ENCODE measurements around the gene PKHD1.

The PKHD1 gene

DNA sequence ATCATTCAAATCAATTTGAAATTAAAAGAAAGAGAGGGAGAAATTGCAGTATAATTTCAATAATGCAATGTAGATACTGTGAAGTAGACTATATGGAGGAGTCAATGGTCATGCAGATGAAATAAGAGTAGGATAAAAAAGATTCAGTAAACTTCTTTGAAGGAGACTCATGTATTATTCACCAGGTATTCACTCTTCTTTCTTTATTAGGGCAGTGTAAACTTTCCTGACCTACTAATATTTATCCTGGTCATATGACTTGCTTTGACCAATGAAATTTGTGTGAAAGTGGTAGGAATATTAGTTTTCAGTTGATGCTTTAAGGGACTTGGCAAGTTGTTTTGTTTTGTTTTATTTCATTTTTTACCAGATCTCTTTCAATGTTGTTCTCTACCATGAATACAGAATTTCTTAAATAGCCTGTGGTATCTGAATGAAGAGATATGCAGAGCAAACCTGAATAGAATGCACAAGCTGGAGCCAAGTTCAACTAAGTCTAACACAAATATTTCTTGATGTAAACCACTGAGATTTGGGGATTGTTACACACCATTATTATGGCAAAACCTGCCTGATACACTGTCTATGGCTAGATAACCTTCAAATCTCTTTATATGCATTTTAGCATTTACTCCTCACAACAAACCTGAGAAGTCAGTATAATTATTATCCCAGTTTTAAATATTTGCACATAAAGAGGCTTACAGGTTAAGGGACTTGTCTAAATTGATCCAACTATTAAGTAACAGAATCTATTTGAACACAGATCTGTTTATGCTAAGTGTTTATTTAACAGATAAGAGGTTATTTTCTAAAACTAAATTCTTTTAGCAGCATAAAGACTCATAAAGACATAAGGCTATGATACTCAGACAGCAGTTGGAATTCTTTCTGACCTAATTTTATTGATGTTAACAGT, 311.2 kb downstream of the PKHD1 start:
- H3K9me3 Mint-ChIP-seq: no peaks in the 10 kb centered on the region
- H3K27ac Mint-ChIP-seq: no peak overlapping the region
- H3K27me3 Mint-ChIP-seq: no peaks in the 10 kb centered on the region
- H3K36me3 Mint-ChIP-seq (ENCODE audit: low read depth): no peaks in the 10 kb centered on the region
- H3K4me3 Mint-ChIP-seq: no peak overlapping the region
- H3K4me1 Mint-ChIP-seq (ENCODE audit: low read depth): no peaks in the 10 kb centered on the region

DNA sequence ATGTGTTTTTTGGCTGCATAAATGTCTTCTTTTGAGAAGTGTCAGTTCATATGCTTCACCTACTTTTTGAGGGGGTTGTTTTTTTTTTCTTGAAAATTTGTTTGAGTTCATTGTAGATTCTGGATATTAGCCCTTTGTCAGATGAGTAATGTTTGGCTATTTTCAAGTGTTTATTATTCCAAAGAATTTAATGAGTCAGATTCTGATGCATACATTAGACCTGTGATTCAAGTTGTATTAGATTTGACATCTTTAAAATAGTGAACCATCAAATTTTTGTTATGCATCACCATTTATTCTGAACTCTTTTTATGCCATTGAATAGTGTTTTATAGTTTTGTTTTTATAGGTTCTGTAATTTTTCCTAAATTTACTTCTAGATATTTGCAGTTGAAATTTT, 319.3 kb downstream of the PKHD1 start:
- no peaks in the 10 kb centered on the region for H3K36me3 Mint-ChIP-seq (ENCODE audit: low read depth)
- H3K4me3 Mint-ChIP-seq: no peak overlapping the region
- H3K27me3 Mint-ChIP-seq: no peaks in the 10 kb centered on the region
- H3K4me1 Mint-ChIP-seq (ENCODE audit: low read depth): no peaks in the 10 kb centered on the region
- peaks cover 11% of the 10 kb centered on the region for H3K9me3 Mint-ChIP-seq
- no peak overlapping the region for H3K27ac Mint-ChIP-seq

DNA sequence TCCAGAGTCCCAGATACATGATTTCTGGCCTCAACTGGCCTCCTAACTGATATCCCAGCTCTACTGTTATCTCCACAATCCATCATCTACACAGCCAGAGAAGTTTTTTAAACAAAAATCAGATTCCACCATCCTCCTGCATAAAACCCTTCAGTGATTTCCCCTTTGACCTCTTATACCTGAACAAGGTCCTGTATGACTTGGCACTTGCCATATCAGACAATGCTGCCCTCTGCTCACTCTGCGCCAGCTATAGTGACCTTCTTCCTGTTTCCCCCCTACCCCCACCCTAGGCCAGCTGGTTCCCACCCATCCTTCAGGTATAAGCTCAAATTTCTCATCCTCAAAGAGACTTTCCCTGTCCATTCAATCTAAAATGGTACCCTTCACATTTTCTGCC, 322.2 kb downstream of the PKHD1 start:
- Mint-ChIP-seq H3K27me3 (no peaks in the 10 kb centered on the region), H3K36me3 (ENCODE audit: low read depth) (no peaks in the 10 kb centered on the region), H3K4me1 (ENCODE audit: low read depth) (no peaks in the 10 kb centered on the region), H3K4me3 (no peak overlapping the region), H3K9me3 (peaks cover 16% of the 10 kb centered on the region), H3K27ac (no peak overlapping the region)

DNA sequence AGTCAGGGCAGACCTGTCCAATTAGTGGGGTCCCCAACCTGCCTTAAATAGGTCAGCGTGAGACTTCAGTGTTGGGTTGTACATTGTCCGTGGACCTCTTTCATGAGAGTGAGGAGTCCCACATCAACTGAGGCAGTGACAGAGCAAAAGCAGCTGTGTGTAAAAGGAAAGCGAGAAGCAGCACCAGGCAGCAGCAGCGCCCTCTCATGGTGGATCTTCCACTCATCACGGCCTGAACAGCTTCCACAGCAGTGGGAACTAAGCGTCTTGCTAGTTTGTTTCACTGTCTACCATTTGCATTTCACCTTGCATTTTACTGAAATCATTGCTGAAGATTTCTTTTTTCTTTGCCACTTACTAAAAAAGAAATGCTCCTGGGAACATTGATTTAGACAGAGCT, 333.8 kb downstream of the PKHD1 start:
- Mint-ChIP-seq H3K4me3 (no peak overlapping the region), H3K36me3 (ENCODE audit: low read depth) (no peaks in the 10 kb centered on the region), H3K27ac (no peak overlapping the region), H3K4me1 (ENCODE audit: low read depth) (no peaks in the 10 kb centered on the region), H3K27me3 (no peaks in the 10 kb centered on the region), H3K9me3 (no peaks in the 10 kb centered on the region)

DNA sequence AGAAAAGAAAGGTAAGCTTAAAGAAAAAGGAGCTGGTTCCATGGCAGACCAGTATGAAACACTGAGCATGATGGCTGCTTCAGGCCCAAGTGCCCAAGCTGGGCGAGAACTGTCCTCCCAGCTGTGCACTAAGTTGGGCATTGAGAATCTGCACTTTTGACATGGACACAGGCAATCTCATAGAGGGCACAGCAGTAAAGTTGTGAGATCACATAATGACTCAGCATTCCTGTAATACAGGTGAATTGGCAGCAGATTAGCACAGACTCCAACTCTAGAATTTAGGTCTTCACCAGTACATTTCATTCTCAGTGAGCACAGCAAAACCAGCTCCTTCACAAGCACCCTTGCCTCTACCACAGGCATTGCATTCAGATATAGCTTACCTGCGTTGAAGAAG, 343.4 kb downstream of the PKHD1 start:
- Mint-ChIP-seq H3K27ac (no peak overlapping the region), H3K9me3 (no peaks in the 10 kb centered on the region), H3K4me3 (no peak overlapping the region), H3K4me1 (ENCODE audit: low read depth) (no peaks in the 10 kb centered on the region), H3K36me3 (ENCODE audit: low read depth) (no peaks in the 10 kb centered on the region), H3K27me3 (no peaks in the 10 kb centered on the region)

DNA sequence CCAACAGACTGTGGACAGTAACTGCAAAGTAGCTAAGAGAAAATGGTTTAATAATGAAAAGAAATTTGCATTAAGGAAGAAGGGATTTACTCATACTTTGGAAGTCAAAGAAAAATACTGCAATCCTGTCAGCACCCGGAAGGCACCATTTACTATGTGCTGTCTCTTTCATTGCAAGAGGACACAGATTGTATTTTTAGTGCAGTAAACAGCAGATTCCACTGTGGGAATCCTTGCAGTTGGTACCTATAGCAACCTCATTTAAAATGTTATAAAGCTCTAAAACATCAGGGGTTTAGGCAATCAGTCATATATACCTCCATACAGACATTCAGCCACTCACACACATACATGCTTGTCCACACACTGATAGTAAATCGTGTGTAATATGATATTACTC, 346.8 kb downstream of the PKHD1 start:
- no peak overlapping the region for H3K4me3 Mint-ChIP-seq
- no peaks in the 10 kb centered on the region for H3K9me3 Mint-ChIP-seq
- H3K36me3 Mint-ChIP-seq (ENCODE audit: low read depth): no peaks in the 10 kb centered on the region
- no peaks in the 10 kb centered on the region for H3K27me3 Mint-ChIP-seq
- H3K4me1 Mint-ChIP-seq (ENCODE audit: low read depth): no peaks in the 10 kb centered on the region
- no peak overlapping the region for H3K27ac Mint-ChIP-seq

DNA sequence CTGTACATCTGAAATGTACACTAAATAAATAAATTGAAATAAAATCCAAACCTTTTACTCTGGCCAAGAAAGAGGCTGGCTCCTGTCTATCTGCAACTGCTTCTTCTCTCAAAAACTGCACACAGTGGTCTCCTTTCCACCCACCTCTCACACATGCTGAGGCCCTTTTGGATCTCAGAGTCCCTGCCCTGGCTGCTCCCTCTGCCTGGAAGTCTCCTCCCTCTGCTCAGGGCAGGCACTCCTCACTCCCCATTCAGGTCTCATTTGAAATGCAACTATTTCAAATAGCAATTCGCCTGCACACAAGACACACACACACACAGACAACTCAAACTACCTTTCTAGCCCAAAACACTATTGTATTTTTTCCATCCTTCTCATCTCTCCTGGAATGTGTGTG, 348.8 kb downstream of the PKHD1 start:
- H3K4me1 Mint-ChIP-seq (ENCODE audit: low read depth): no peaks in the 10 kb centered on the region
- no peak overlapping the region for H3K27ac Mint-ChIP-seq
- H3K27me3 Mint-ChIP-seq: no peaks in the 10 kb centered on the region
- H3K4me3 Mint-ChIP-seq: no peak overlapping the region
- no peaks in the 10 kb centered on the region for H3K9me3 Mint-ChIP-seq
- no peaks in the 10 kb centered on the region for H3K36me3 Mint-ChIP-seq (ENCODE audit: low read depth)

DNA sequence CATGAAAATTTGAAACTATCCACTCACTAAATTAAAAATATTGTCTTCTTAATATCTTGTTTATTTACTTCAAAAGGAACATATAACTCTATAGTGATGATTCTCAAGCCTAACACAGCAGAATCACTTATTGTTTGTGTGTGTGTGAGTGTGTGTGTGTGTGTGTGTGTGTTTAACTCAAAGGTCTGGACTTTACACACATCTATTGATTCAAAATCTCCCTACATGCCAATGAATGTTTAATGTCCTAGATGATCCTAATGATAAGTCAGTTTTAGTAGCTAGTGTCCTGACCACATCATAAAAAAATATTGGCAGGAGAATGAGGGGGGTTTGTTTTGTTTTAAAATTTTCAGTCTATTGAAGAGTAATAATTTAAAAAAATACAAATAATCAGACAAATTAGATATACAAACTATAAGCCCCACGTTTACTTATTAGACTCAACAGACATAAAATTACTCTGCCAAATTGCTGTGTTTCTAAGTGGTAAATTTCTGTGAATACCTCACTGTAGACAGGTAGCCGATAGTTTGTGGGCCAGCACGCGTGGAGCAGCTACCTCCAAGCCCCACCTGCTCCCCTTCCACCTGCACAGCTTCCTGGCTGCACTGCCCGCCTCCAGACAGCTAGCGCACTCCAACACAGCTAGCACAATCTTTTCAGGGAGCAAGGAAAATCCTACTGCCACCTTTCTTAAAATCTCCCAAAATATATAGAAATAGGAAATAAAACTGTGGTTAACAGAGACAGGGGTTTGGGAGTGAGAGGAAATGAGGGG, 349.6 kb downstream of the PKHD1 start:
- H3K27ac Mint-ChIP-seq: no peak overlapping the region
- H3K4me3 Mint-ChIP-seq: no peak overlapping the region
- H3K27me3 Mint-ChIP-seq: no peaks in the 10 kb centered on the region
- no peaks in the 10 kb centered on the region for H3K36me3 Mint-ChIP-seq (ENCODE audit: low read depth)
- H3K4me1 Mint-ChIP-seq (ENCODE audit: low read depth): no peaks in the 10 kb centered on the region
- peaks cover 3% of the 10 kb centered on the region for H3K9me3 Mint-ChIP-seq

DNA sequence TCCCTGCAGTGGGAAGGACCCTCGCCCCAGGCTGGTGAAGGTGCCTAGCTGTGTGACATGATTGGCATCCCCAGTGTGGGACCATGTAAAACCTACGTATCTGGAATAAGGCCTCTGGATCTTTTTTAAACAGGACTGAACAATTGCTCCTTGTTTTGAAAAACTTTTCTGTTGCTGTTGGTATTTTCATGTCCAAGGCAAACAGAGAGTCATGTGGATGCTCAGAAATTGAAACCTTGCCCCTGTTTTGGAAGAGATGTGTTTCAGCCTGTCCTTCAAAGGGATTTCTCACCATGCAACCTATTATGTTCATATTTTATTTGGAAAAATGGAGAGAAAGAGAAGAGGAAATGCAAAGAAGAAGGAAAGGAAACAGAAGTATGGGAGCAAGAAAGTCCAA, 362.3 kb downstream of the PKHD1 start:
- Mint-ChIP-seq H3K27ac (no peak overlapping the region), H3K4me1 (ENCODE audit: low read depth) (no peaks in the 10 kb centered on the region), H3K9me3 (peaks cover 4% of the 10 kb centered on the region), H3K36me3 (ENCODE audit: low read depth) (no peaks in the 10 kb centered on the region), H3K27me3 (no peaks in the 10 kb centered on the region), H3K4me3 (no peak overlapping the region)

DNA sequence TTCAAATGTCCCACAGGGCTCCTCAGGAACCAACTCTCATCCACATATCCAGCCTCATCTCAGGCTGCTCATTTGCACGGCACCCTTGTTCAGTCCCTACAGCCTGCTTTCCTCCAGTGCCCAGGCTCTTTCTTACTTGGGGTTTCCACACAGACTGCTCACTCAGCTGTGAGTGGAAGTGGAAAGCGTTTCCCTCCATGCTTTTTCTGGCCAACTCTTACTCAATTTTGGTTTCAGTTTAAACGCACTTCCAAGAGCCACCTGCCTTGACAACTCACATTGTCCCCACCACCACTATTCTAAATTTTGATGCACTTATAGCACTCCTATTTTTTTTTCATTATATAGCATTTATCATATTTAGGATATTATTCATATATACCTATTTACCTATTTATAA, 367.1 kb downstream of the PKHD1 start:
- Mint-ChIP-seq H3K4me3 (no peak overlapping the region), H3K27me3 (no peaks in the 10 kb centered on the region), H3K9me3 (peaks cover 7% of the 10 kb centered on the region), H3K27ac (no peak overlapping the region), H3K4me1 (ENCODE audit: low read depth) (no peaks in the 10 kb centered on the region), H3K36me3 (ENCODE audit: low read depth) (no peaks in the 10 kb centered on the region)

DNA sequence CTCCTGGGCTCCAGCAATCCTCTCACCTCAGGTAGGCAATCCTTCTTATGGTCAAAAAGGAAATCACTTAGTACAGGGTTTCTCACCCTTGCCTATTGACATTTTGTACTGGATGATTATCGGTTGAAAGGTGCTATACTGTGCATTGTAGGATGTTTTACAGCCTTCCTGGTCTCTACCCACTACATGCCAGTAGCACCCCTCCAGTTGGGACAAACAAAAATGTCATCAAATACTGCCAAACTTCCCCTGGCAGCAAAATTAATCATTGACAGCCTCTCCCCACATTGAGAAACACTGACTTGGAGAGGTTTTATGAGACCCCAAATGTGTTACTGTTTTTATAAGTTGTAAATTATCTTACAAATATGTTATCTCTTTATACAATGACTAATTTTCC, 368.1 kb downstream of the PKHD1 start:
- H3K27ac Mint-ChIP-seq: no peak overlapping the region
- no peaks in the 10 kb centered on the region for H3K36me3 Mint-ChIP-seq (ENCODE audit: low read depth)
- no peaks in the 10 kb centered on the region for H3K27me3 Mint-ChIP-seq
- H3K9me3 Mint-ChIP-seq: peaks cover 7% of the 10 kb centered on the region
- no peaks in the 10 kb centered on the region for H3K4me1 Mint-ChIP-seq (ENCODE audit: low read depth)
- H3K4me3 Mint-ChIP-seq: no peak overlapping the region

DNA sequence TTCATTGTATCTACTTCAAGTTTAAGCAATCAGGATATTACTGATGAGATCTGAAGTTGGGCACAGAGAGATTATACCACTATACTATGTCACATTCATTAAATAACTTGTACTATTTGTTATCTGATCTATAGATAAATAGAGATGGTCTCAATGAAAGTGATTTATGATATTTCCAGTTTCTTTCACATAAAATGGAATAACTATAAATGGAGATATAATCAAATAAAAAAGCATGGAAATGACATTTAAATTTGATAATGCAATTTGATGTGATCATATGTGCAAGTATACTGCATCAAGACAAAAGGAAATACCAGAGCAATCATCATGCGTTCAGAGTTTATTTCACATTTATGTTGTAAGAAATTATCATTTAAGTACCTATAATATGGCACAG, 368.9 kb downstream of the PKHD1 start:
- Mint-ChIP-seq H3K36me3 (ENCODE audit: low read depth) (no peaks in the 10 kb centered on the region), H3K4me3 (no peak overlapping the region), H3K9me3 (peaks cover 7% of the 10 kb centered on the region), H3K27me3 (no peaks in the 10 kb centered on the region), H3K4me1 (ENCODE audit: low read depth) (no peaks in the 10 kb centered on the region), H3K27ac (no peak overlapping the region)

DNA sequence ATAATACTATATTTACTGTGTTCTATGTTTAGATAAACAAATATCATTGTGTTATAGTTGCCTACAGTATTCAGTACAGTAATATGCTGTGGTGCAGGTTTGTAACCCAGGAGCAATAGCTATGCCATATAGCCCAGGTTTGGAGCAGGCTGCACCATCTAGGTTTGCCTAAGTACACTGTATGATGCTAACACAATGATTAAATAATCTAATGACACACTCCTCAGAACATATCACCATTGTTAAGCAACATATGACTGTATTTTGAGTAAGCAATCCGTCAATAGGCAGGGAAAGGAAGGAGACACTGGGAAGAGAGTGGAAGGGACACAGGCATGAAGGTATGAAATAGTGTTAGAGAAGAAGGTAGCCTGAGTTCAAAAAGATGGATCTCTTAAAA, 369.9 kb downstream of the PKHD1 start:
- H3K4me3 Mint-ChIP-seq: no peak overlapping the region
- H3K4me1 Mint-ChIP-seq (ENCODE audit: low read depth): no peaks in the 10 kb centered on the region
- peaks cover 7% of the 10 kb centered on the region for H3K9me3 Mint-ChIP-seq
- no peaks in the 10 kb centered on the region for H3K36me3 Mint-ChIP-seq (ENCODE audit: low read depth)
- H3K27me3 Mint-ChIP-seq: no peaks in the 10 kb centered on the region
- no peak overlapping the region for H3K27ac Mint-ChIP-seq

DNA sequence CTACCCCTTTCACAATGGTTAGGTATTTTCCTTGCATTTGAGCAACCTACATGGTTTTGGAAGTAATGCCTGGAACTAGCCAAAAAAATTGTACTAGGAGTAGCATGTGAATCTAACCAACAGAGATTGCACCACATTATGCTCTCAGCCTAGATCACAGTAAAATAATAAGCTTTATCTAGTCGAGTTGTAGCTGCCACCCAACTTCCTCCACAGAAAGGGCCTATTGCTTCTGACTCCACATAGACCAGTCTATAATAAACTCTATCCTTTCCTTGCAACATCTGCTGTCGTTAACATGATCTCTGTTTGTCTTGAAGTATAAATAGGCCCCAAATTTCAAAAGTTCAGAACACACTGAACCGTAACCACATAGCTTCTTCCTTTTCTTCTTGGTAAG, 375.5 kb downstream of the PKHD1 start:
- Mint-ChIP-seq H3K4me3 (no peak overlapping the region), H3K4me1 (ENCODE audit: low read depth) (no peaks in the 10 kb centered on the region), H3K27me3 (no peaks in the 10 kb centered on the region), H3K36me3 (ENCODE audit: low read depth) (no peaks in the 10 kb centered on the region), H3K9me3 (peaks cover 3% of the 10 kb centered on the region), H3K27ac (no peak overlapping the region)

DNA sequence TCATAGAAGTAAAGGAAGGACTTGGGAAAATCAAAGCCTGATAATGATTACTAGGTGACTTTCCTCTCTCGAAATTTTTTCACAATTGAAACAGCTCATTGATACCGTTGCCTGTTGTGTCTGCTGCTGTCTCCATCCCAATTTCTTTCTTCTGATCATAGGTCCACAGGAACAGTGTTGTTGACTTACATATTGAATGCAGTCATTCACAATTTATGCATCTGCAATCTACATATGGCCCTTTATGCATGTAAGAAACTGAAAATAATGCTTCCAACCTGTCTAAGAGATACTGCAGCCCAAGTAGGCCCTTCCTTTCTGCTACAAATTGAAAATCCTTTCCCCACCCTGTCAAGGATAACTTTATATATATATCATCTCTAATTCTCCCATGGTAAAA, 381.3 kb downstream of the PKHD1 start:
- Mint-ChIP-seq H3K27ac (no peak overlapping the region), H3K36me3 (ENCODE audit: low read depth) (no peaks in the 10 kb centered on the region), H3K4me1 (ENCODE audit: low read depth) (no peaks in the 10 kb centered on the region), H3K4me3 (no peak overlapping the region), H3K27me3 (no peaks in the 10 kb centered on the region), H3K9me3 (no peaks in the 10 kb centered on the region)
